Endothelial cell of umbilical vein (primary cell): Measurements from ENCODE around the gene RYR3.

Experiments used
- CTCF ChIP-seq, 2 donors: IDR thresholded peaks; 1 replicate in 1 of 2; 2 replicates in 1 of 2; pipeline ENCODE4 v1.5.1; 2011; ENCODE audit warnings: low read length in 2 of 2, mild to moderate bottlenecking in 2 of 2, moderate library complexity in 2 of 2, control low read depth in 1 of 2, inconsistent platforms in 1 of 2, low read depth in 1 of 2; ENCODE audit not compliant: insufficient read depth in 1 of 2; ENCODE audit errors: extremely low read depth in 1 of 2
- JUN ChIP-seq: IDR thresholded peaks from 2 replicates; pipeline ENCODE4 v1.6.1; 2011; ENCODE audit warnings: borderline replicate concordance, low read depth; ENCODE audit not compliant: insufficient read length, insufficient read depth
- MAX ChIP-seq: IDR thresholded peaks from 2 replicates; pipeline ENCODE4 v1.6.1; 2011; ENCODE audit not compliant: insufficient read depth, insufficient read length
- MYC ChIP-seq: IDR thresholded peaks from one replicate; pipeline ENCODE4 v1.6.1; 2011; ENCODE audit warnings: mild to moderate bottlenecking, low read depth, low read length
- POLR2A ChIP-seq: IDR thresholded peaks from 2 replicates; pipeline ENCODE4 v1.6.1; 2012; ENCODE audit warnings: low read depth, mild to moderate bottlenecking, control low read depth, low read length
- POLR2AphosphoS5 ChIP-seq: IDR thresholded peaks from 2 replicates; pipeline ENCODE4 v1.6.1; 2012; ENCODE audit warnings: low read depth, mild to moderate bottlenecking, control low read depth, low read length, moderate library complexity; ENCODE audit not compliant: insufficient read depth

- no peak for TF ChIP-seq CTCF (IDR thresholded peaks at IDR 0.05; ENCODE audit: extremely low read depth in 1 of 2, insufficient read depth in 1 of 2, low read depth in 1 of 2, low read length in 2 of 2)
- TF ChIP-seq POLR2A = no peak
- no peak for TF ChIP-seq MYC
- no peak for TF ChIP-seq POLR2AphosphoS5
- TF ChIP-seq JUN = no peak
- TF ChIP-seq MAX = no peak
These were observed 529.8 kb downstream of the RYR3 start for GRCh38 chr15:33840615-33841014.
